ENCODE data around the gene SLC19A1.

DNA sequence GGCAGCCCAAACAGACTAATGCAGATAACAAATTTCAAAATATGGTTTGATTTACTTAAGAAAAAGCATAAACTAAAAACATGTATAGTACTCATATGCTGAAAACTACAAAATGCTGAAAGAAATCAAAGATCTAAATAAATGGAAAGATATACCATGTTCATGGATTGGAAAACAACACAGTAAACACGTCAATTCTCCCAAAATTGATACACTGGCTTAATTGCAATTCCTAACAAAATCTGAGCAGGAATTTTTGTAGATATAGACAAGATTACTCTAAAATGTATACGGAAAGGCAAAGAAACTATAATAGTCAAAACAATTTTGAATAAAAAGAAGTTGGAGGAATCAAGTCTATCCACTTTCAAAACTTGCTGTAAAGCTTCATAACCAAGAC is 21.0 kb downstream of the SLC19A1 start:
- TF ChIP-seq POLR2A (IDR thresholded peaks at IDR 0.05) (no peak), CTCF (IDR thresholded peaks at IDR 0.05) (no peak)

Data from prostate gland (tissue), 2 donors.